Endothelial cell (in vitro differentiated cells): ENCODE data around the gene AHI1. TPM values are rescaled to one million over a fixed set of nuclear protein-coding genes. Genes with fewer than 3 reads are reported as not detected.

ENCODE experiments used
- DNase-seq: peaks from one replicate; pipeline ENCODE4 v3.0.0; 2021; ENCODE audit warnings: low spot score
- H3K27ac Mint-ChIP-seq: one replicate; pipeline ENCODE4 v1.8.0; 2021; ENCODE audit warnings: mixed read lengths, inconsistent platforms; ENCODE audit not compliant: unreplicated experiment
- H3K27me3 Mint-ChIP-seq: one replicate; pipeline ENCODE4 v1.8.0; 2021; ENCODE audit warnings: mild to moderate bottlenecking, moderate library complexity, mixed read lengths, inconsistent platforms; ENCODE audit not compliant: unreplicated experiment
- H3K36me3 Mint-ChIP-seq: one replicate; pipeline ENCODE4 v1.8.0; 2021; ENCODE audit warnings: mild to moderate bottlenecking, low read depth, mixed read lengths, inconsistent platforms; ENCODE audit not compliant: unreplicated experiment
- H3K4me1 Mint-ChIP-seq: one replicate; pipeline ENCODE4 v1.8.0; 2021; ENCODE audit warnings: mild to moderate bottlenecking, mixed read lengths, inconsistent platforms; ENCODE audit not compliant: unreplicated experiment
- H3K4me3 Mint-ChIP-seq: one replicate; pipeline ENCODE4 v1.8.0; 2021; ENCODE audit warnings: mild to moderate bottlenecking, mixed read lengths, inconsistent platforms; ENCODE audit not compliant: unreplicated experiment
- H3K9me3 Mint-ChIP-seq: one replicate; pipeline ENCODE4 v1.8.0; 2021; ENCODE audit warnings: mixed read lengths, inconsistent platforms; ENCODE audit not compliant: unreplicated experiment
- CTCF ChIP-seq: fragments of 200-600 bp; sonication (generic); IDR thresholded peaks from one replicate; pipeline ENCODE4 v1.5.0; 2021; ENCODE audit warnings: antibody characterized with exemption; ENCODE audit not compliant: unreplicated experiment
- total RNA-seq: library from RNA; stranded (reverse); fragmentation: NEBNext Ultra II Directional; extraction: Animal tissue kit (Norgen Biotek cat#: 25700); gene quantifications from one replicate; pipeline ENCODE4 v1.2.1, GENCODE V29; 2021; ENCODE audit not compliant: unreplicated experiment

The AHI1 gene
- total RNA-seq, 1 donor from 2014 or later: 12.6 TPM

- H3K9me3 Mint-ChIP-seq: no peaks in the 10 kb centered on the region
- H3K27me3 Mint-ChIP-seq: peaks cover 2% of the 10 kb centered on the region
- no peak for TF ChIP-seq CTCF
- DNase-seq: no peak
- H3K27ac Mint-ChIP-seq: no peak overlapping the region
- peaks cover 2% of the 10 kb centered on the region for H3K4me1 Mint-ChIP-seq
- no peaks in the 10 kb centered on the region for H3K36me3 Mint-ChIP-seq
- no peak overlapping the region for H3K4me3 Mint-ChIP-seq
Observed at GRCh38 chr6:135403584-135403983, 94.0 kb downstream of the AHI1 start.

GRCh38 chr6:135402311-135402710, 95.2 kb downstream of the AHI1 start:
- no peak for TF ChIP-seq CTCF
- Mint-ChIP-seq H3K4me3 (no peak overlapping the region), H3K27me3 (peaks cover 2% of the 10 kb centered on the region), H3K9me3 (no peaks in the 10 kb centered on the region), H3K4me1 (peaks cover 2% of the 10 kb centered on the region), H3K36me3 (no peaks in the 10 kb centered on the region), H3K27ac (no peak overlapping the region)
- DNase-seq: no peak

GRCh38 chr6:135397172-135397952, 100.2 kb downstream of the AHI1 start:
- Mint-ChIP-seq H3K27ac (no peak overlapping the region), H3K4me3 (no peak overlapping the region), H3K36me3 (no peaks in the 10 kb centered on the region), H3K9me3 (no peaks in the 10 kb centered on the region), H3K4me1 (no peaks in the 10 kb centered on the region), H3K27me3 (no peaks in the 10 kb centered on the region)
- TF ChIP-seq CTCF: no peak
- DNase-seq: no peak

DNA sequence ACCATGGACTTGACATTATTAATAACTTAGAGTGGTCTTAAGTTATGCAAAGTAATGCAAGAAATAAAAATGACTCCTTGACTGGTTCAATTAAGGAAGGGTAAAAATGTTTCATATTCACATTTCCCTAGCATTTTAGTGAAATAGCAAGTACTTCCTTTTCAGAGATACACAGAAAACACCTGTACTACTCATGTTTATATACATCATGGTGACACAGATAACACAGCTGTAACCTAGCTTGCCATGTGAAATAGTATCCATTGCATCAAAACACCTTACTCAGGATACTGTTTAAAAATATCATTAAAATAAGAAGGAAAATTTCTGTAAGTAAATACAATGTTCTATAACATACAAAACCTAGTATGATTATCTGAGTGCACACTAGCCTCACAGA, 102.4 kb downstream of the AHI1 start:
- no peak overlapping the region for H3K4me3 Mint-ChIP-seq
- DNase-seq: no peak
- no peak for TF ChIP-seq CTCF
- no peak overlapping the region for H3K27ac Mint-ChIP-seq
- H3K4me1 Mint-ChIP-seq: no peaks in the 10 kb centered on the region
- no peaks in the 10 kb centered on the region for H3K9me3 Mint-ChIP-seq
- H3K36me3 Mint-ChIP-seq: no peaks in the 10 kb centered on the region
- H3K27me3 Mint-ChIP-seq: peaks cover 2% of the 10 kb centered on the region

DNA sequence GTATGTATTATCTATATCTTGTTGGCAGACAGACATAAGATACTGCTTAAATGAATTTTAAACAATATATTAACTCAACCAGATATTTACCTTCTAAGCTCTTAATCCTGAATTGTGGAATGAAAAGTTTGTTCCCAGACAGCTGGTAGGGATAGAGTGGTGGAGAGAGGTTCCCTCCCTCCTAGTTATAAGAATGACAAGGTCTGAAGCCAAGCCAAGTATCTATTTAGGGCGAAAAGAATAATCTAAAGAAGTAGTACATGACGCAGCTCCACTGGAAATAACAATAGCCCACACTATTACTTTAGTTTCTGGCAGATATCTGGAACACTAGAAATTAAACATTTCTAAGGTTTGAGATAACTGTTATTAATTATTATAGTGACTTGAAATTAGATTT, 104.3 kb downstream of the AHI1 start:
- H3K36me3 Mint-ChIP-seq: no peaks in the 10 kb centered on the region
- H3K27me3 Mint-ChIP-seq: peaks cover 2% of the 10 kb centered on the region
- no peak overlapping the region for H3K4me3 Mint-ChIP-seq
- no peaks in the 10 kb centered on the region for H3K4me1 Mint-ChIP-seq
- no peaks in the 10 kb centered on the region for H3K9me3 Mint-ChIP-seq
- H3K27ac Mint-ChIP-seq: no peak overlapping the region
- DNase-seq: no peak
- no peak for TF ChIP-seq CTCF
